CD4-positive, alpha-beta T cell (primary cell): ENCODE data around the gene TGFB1I1. TPM values are rescaled to one million over a fixed set of nuclear protein-coding genes. Genes with fewer than 3 reads are reported as not detected.
"Not testable (repeated sequence)": the region's sequence is repeated elsewhere in the genome, so short reads cannot be mapped to it uniquely, and the experiment has no call there.

Experiments
- ATAC-seq: fragments of 200-7000 bp; cut with Tn5 transposase; one replicate; pipeline ENCODE4 v1.10.0; 2022; ENCODE audit warnings: mild to moderate bottlenecking; ENCODE audit not compliant: poor library complexity
- CTCF ChIA-PET: fragments of 350-600 bp; sonication (Branson Sonifier 250); formaldehyde crosslinking; loops from one replicate; lab custom pipeline; 2021; ENCODE audit warnings: antibody characterized with exemption, inconsistent platforms; lab: Charles Lee
- POLR2A ChIA-PET: fragments of 350-600 bp; sonication (Branson Sonifier 250); formaldehyde crosslinking; loops from one replicate; lab custom pipeline; 2021; ENCODE audit warnings: antibody characterized with exemption, inconsistent platforms; lab: Charles Lee
- DNase-seq, 14 experiments: peaks; one replicate each; pipeline ENCODE4 v3.0.0-alpha.2; 2013 to 2020; ENCODE audit warnings: mixed read lengths in 2 of 14
- H3K27ac ChIP-seq, 2 donors: one replicate each; pipeline versions ENCODE4 v1.5.1 to v1.7.0; 2013; ENCODE audit warnings: low read length in 2 of 2, low read depth in 1 of 2, mild to moderate bottlenecking in 1 of 2
- H3K27me3 ChIP-seq, 2 experiments: 1 replicate in 1 of 2; 2 replicates in 1 of 2; pipeline versions ENCODE4 v1.6.1 to v1.7.0; 2013; ENCODE audit warnings: low read length in 2 of 2, control low read depth in 1 of 2, mild to moderate bottlenecking in 1 of 2, moderate library complexity in 1 of 2; ENCODE audit not compliant: insufficient read depth in 2 of 2, control insufficient read depth in 1 of 2
- H3K36me3 ChIP-seq: one replicate; pipeline ENCODE4 v1.6.1; 2013; ENCODE audit warnings: low read length, control low read depth; ENCODE audit not compliant: insufficient read depth
- H3K4me1 ChIP-seq: one replicate; pipeline ENCODE4 v1.6.1; 2013; ENCODE audit warnings: low read length, control low read depth; ENCODE audit not compliant: insufficient read depth
- H3K4me3 ChIP-seq: one replicate; pipeline ENCODE4 v1.5.1; 2013; ENCODE audit warnings: mild to moderate bottlenecking, low read length, moderate library complexity
- H3K9me3 ChIP-seq, 2 experiments: 1 replicate in 1 of 2; 2 replicates in 1 of 2; pipeline versions ENCODE4 v1.6.1 to v1.7.0; 2013; ENCODE audit warnings: low read length in 2 of 2, mild to moderate bottlenecking in 2 of 2, control low read depth in 1 of 2, moderate library complexity in 1 of 2; ENCODE audit not compliant: control insufficient read depth in 1 of 2, insufficient read depth in 1 of 2
- H3K27ac Mint-ChIP-seq: one replicate; pipeline ENCODE4 v1.8.0; 2020; ENCODE audit warnings: mixed read lengths
- H3K27me3 Mint-ChIP-seq: one replicate; pipeline ENCODE4 v1.8.0; 2021; ENCODE audit warnings: mixed read lengths
- H3K36me3 Mint-ChIP-seq: one replicate; pipeline ENCODE4 v1.8.0; 2021; ENCODE audit warnings: low read depth, mixed read lengths
- H3K4me1 Mint-ChIP-seq: one replicate; pipeline ENCODE4 v1.8.0; 2021; ENCODE audit warnings: low read depth, mixed read lengths
- H3K4me3 Mint-ChIP-seq: one replicate; pipeline ENCODE4 v1.8.0; 2020; ENCODE audit warnings: mild to moderate bottlenecking, mixed read lengths
- H3K9me3 Mint-ChIP-seq: one replicate; pipeline ENCODE4 v1.8.0; 2020; ENCODE audit warnings: mixed read lengths
- intact Hi-C, 2 experiments: fragments of 100-400 bp; cut with DNase I in 1 of 2; cut with micrococcal nuclease in 1 of 2; formaldehyde crosslinking; loops; one replicate each; pipeline versions ENCODE4 v1.15.1 to v1.9.0; 2023 to 2025; cut with DNase I, micrococcal nuclease
- total RNA-seq, 174 experiments: library from RNA in 2 of 174; stranded (reverse) in 2 of 174; gene quantifications; one replicate each; pipeline ENCODE4 v1.2.3 and lab custom pipeline; 2021 to 2026
- TF ChIP-seq, protein P1 (sequence below): fragments of 200-600 bp; IDR thresholded peaks from one replicate; pipeline ENCODE4 v1.8.0; 2022; ENCODE audit warnings: antibody characterized with exemption, mild to moderate bottlenecking

TGFB1I1 gene
- total RNA-seq, 2 experiments from 2014 or later, result 0.36 to 0.42 TPM

DNA sequence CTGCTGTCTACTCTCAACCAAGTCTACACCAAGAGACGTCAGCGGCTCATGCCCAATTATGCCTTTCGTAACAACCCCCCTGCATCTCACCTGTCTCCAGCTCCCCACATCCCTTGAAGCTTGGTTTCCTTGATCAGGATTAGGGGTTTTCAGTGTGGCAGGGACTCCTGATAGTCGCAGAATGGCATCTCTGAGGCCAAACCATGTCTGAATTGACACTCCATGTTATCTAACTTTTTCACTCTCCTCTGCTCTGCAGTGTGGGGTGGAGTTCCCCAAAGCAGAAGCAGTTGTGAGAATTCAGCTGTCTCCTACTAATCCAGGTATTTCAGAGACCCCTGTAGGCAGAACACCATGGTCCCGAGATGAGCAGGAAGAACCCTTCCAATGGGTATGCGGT is 50.1 kb downstream of the TGFB1I1 start:
- DNase-seq, result no peak
- H3K27ac Mint-ChIP-seq, result no peak overlapping the region
- no peaks in the 10 kb centered on the region for H3K36me3 Mint-ChIP-seq
- ATAC-seq, result no peak
- H3K9me3 Mint-ChIP-seq, result no peaks in the 10 kb centered on the region
- no peaks in the 10 kb centered on the region for H3K4me1 Mint-ChIP-seq
- H3K27me3 Mint-ChIP-seq, result no peaks in the 10 kb centered on the region
- ChIA-PET POLR2A (no interaction called here), CTCF (no interaction called here)
- Histone ChIP-seq H3K4me3 (no peak overlapping the region), H3K9me3 (no peaks in the 10 kb centered on the region), H3K27ac (no peak overlapping the region), H3K4me1 (no peaks in the 10 kb centered on the region), H3K36me3 (no peaks in the 10 kb centered on the region), H3K27me3 (no peaks in the 10 kb centered on the region)
- intact Hi-C loops, result no loop called here
- TF ChIP-seq, protein P1, sequence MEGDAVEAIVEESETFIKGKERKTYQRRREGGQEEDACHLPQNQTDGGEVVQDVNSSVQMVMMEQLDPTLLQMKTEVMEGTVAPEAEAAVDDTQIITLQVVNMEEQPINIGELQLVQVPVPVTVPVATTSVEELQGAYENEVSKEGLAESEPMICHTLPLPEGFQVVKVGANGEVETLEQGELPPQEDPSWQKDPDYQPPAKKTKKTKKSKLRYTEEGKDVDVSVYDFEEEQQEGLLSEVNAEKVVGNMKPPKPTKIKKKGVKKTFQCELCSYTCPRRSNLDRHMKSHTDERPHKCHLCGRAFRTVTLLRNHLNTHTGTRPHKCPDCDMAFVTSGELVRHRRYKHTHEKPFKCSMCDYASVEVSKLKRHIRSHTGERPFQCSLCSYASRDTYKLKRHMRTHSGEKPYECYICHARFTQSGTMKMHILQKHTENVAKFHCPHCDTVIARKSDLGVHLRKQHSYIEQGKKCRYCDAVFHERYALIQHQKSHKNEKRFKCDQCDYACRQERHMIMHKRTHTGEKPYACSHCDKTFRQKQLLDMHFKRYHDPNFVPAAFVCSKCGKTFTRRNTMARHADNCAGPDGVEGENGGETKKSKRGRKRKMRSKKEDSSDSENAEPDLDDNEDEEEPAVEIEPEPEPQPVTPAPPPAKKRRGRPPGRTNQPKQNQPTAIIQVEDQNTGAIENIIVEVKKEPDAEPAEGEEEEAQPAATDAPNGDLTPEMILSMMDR, result no peak
- no peak overlapping the region for H3K4me3 Mint-ChIP-seq

DNA sequence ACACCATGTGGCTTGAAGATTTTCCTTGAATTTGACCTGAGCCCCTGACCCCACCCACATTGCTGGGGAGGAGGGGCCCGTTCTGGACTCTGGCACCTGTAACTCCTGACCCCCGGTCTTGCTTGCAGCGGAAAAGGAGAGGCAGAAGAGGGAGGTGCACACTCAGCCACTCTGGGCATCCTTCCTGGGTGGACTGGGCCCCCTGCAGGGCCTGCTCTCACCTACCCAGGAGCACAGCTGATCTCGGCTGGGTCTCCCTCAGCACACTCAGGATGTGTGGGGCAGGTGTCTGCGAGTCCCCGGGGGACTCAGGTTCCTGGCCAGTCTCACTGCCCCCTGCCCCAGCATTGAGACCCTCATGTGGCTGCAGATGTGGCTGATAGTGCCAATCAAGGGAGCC is 51.8 kb downstream of the TGFB1I1 start:
- H3K9me3 Mint-ChIP-seq, H3K36me3 Mint-ChIP-seq, CTCF ChIA-PET, POLR2A ChIA-PET, H3K9me3 ChIP-seq, intact Hi-C loops, H3K27ac ChIP-seq, DNase-seq, H3K4me3 Mint-ChIP-seq, H3K4me3 ChIP-seq, H3K4me1 ChIP-seq, H3K27ac Mint-ChIP-seq, H3K27me3 ChIP-seq, H3K36me3 ChIP-seq, ATAC-seq, H3K4me1 Mint-ChIP-seq: not testable (repeated sequence)
- H3K27me3 Mint-ChIP-seq, result peaks cover 10% of the 10 kb centered on the region

DNA sequence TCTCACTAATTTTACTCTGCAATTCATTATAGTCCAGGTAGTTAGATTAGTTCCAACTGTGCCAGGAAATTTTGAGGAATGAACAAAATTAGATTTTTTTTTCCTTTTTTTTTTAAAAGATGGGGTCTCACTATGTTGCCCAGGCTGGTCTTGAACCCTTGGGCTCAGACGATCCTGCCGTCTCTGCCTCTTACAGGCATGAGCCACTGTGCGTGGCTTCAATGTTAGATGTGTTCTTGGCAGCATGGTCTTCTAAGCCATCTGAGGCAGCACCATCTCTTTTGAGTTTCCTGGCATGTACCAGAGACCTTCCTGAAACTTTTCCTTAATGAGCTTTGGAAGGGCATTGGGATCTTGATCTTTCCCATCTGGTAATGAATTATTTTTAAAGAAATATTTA is 53.2 kb downstream of the TGFB1I1 start:
- ATAC-seq (no peak), DNase-seq (no peak)
- TF ChIP-seq, protein P1, result no peak
- Mint-ChIP-seq H3K4me1 (peaks cover 10% of the 10 kb centered on the region), H3K4me3 (no peak overlapping the region), H3K27ac (no peak overlapping the region), H3K27me3 (peaks cover 20% of the 10 kb centered on the region), H3K9me3 (no peaks in the 10 kb centered on the region), H3K36me3 (no peaks in the 10 kb centered on the region)
- no peak overlapping the region for H3K27ac ChIP-seq
- H3K9me3 ChIP-seq, result no peaks in the 10 kb centered on the region
- intact Hi-C loops, result no loop called here
- no peak overlapping the region for H3K4me3 ChIP-seq
- H3K27me3 ChIP-seq, result peaks cover 11 to 13% of the 10 kb centered on the region in 2 experiments
- H3K4me1 ChIP-seq, result peaks cover 4% of the 10 kb centered on the region
- POLR2A ChIA-PET, result no interaction called here
- CTCF ChIA-PET, result no interaction called here
- no peaks in the 10 kb centered on the region for H3K36me3 ChIP-seq

Other genes starting within 250 kb of the TGFB1I1 start
- gene ITGAM, start 212.2 kb upstream of the TGFB1I1 start, total RNA-seq, result 1 to 10 TPM; 1.8 to 4.3 TPM
- gene ITGAX, start 117.0 kb upstream of the TGFB1I1 start, total RNA-seq, result 1 to 10 TPM; 5.5 to 6.0 TPM
- gene ITGAD, start 78.8 kb upstream of the TGFB1I1 start, total RNA-seq, result not detected
- gene COX6A2, start 43.8 kb upstream of the TGFB1I1 start, total RNA-seq, result not detected
- gene ZNF843, start 29.4 kb upstream of the TGFB1I1 start, total RNA-seq, result under 1 TPM in 1 of 2 experiments, not detected in 1; 0.16 TPM
- gene ARMC5, start 12.7 kb upstream of the TGFB1I1 start, total RNA-seq, result 10 to 100 TPM in 1 of 2 experiments, 1 to 10 TPM in 1; 8.5 to 10.8 TPM
- gene SLC5A2, start 11.0 kb downstream of the TGFB1I1 start, total RNA-seq, result 1 to 10 TPM; 4.1 to 5.3 TPM
- gene RUSF1, start 36.2 kb downstream of the TGFB1I1 start, total RNA-seq, result 10 to 100 TPM; 69.2 to 73.2 TPM
- gene AHSP, start 55.7 kb downstream of the TGFB1I1 start, total RNA-seq, result not detected